HepG2 (cell line): ENCODE measurements around the gene JAK1. TPM values are rescaled to one million over a fixed set of nuclear protein-coding genes. Genes with fewer than 3 reads are reported as not detected.
A peak's percentile ranks its signal among the peaks of the same experiment; 100 is the strongest.

Source experiments
- ASH2L ChIP-seq: fragments of 300-600, 200-600 bp; sonication (generic); IDR thresholded peaks from 2 replicates; pipeline ENCODE4 v1.7.0; 2017; ENCODE audit warnings: low read depth, mild to moderate bottlenecking, moderate library complexity, mixed read lengths, low read length; ENCODE audit not compliant: insufficient read length
- BHLHE40 ChIP-seq: IDR thresholded peaks from 2 replicates; pipeline ENCODE4 v1.6.1; 2011; ENCODE audit warnings: low read length, improper control_type of control experiment
- BRF2 ChIP-seq: sonication (generic); formaldehyde crosslinking; IDR thresholded peaks from 2 replicates; pipeline ENCODE4 v1.8.1; 2022; ENCODE audit warnings: mild to moderate bottlenecking, missing genetic modification reagents
- ELF3 ChIP-seq: IDR thresholded peaks from 2 replicates; pipeline ENCODE4 v1.6.1; 2016; ENCODE audit warnings: missing genetic modification reagents, missing compliant biosample characterization
- FOSL2 ChIP-seq: sonication (generic); formaldehyde crosslinking; IDR thresholded peaks from 2 replicates; pipeline ENCODE4 v1.4.0; 2020; ENCODE audit warnings: missing genetic modification reagents
- FOXA1 ChIP-seq, 2 experiments: fragments of 450-650 bp in 1 of 2; sonication (generic) in 1 of 2; formaldehyde crosslinking in 1 of 2; IDR thresholded peaks; 2 replicates each; pipeline versions ENCODE4 v1.4.0 to v1.6.1; 2016 to 2020; ENCODE audit warnings: missing genetic modification reagents in 1 of 2
- MEIS2 ChIP-seq: sonication (generic); formaldehyde crosslinking; IDR thresholded peaks from 2 replicates; pipeline ENCODE4 v1.9.0; 2021; ENCODE audit warnings: mild to moderate bottlenecking, missing genetic modification reagents
- PCBP1 ChIP-seq: fragments of 200-400 bp; formaldehyde crosslinking; IDR thresholded peaks from 2 replicates; pipeline ENCODE4 v1.6.1; 2017; ENCODE audit warnings: mild to moderate bottlenecking, low read depth, low read length, borderline replicate concordance
- SALL1 ChIP-seq: sonication (generic); formaldehyde crosslinking; IDR thresholded peaks from 2 replicates; pipeline ENCODE4 v1.8.0; 2022; ENCODE audit warnings: mild to moderate bottlenecking, missing genetic modification reagents
- SP2 ChIP-seq: sonication (generic); formaldehyde crosslinking; IDR thresholded peaks from 2 replicates; pipeline ENCODE4 v1.5.1; 2020; ENCODE audit warnings: mild to moderate bottlenecking, missing genetic modification reagents
- ZBTB7A ChIP-seq: sonication (generic); formaldehyde crosslinking; IDR thresholded peaks from 2 replicates; pipeline ENCODE4 v1.8.0; 2022; ENCODE audit warnings: mild to moderate bottlenecking, missing genetic modification reagents
- ZNF207 ChIP-seq: fragments of 450-650 bp; IDR thresholded peaks from 2 replicates; pipeline ENCODE4 v1.6.1; 2016; ENCODE audit warnings: antibody characterized with exemption, borderline replicate concordance
- ZNF317 ChIP-seq: sonication (generic); formaldehyde crosslinking; IDR thresholded peaks from 2 replicates; pipeline ENCODE4 v1.5.0; 2020; ENCODE audit warnings: mild to moderate bottlenecking, missing genetic modification reagents
- ZNF432 ChIP-seq: sonication (generic); formaldehyde crosslinking; IDR thresholded peaks from 2 replicates; pipeline ENCODE4 v1.5.0; 2020; ENCODE audit warnings: missing genetic modification reagents, mild to moderate bottlenecking, borderline replicate concordance
- ZNF629 ChIP-seq: sonication (generic); formaldehyde crosslinking; conservative IDR thresholded peaks from 2 replicates; pipeline ENCODE4 v1.5.0; 2020; ENCODE audit warnings: missing genetic modification reagents
- ZNF749 ChIP-seq: sonication (generic); formaldehyde crosslinking; IDR thresholded peaks from 2 replicates; pipeline ENCODE4 v1.8.0; 2022; ENCODE audit warnings: mild to moderate bottlenecking, missing genetic modification reagents, moderate library complexity, borderline replicate concordance
- ZNF841 ChIP-seq: sonication (generic); formaldehyde crosslinking; IDR thresholded peaks from 2 replicates; pipeline ENCODE4 v1.8.1; 2023; ENCODE audit warnings: missing genetic modification reagents, borderline replicate concordance
- polyA plus RNA-seq, 8 experiments: library from polyadenylated mRNA; depleted of rRNA in 3 of 8; stranded (reverse) in 7 of 8; unstranded in 1 of 8; fragments of >200 nt; fragmentation: Illumina TruSeq in 4 of 8; extraction: Trizol in 4 of 8; gene quantifications; 2 replicates each; pipeline versions ENCODE4 v1.2.1 to v1.2.3, GENCODE V29; 2011 to 2016; ENCODE audit warnings: low read depth in 4 of 8, missing spikeins in 1 of 8, mixed read lengths in 1 of 8; ENCODE audit not compliant: insufficient read depth in 1 of 8
- total RNA-seq, 5 experiments: library from RNA; depleted of rRNA; stranded (reverse); fragments of >200 nt; fragmentation: Illumina TruSeq; extraction: Trizol; gene quantifications; 2 replicates each; pipeline ENCODE4 v1.2.3, GENCODE V29; 2016; ENCODE audit warnings: low read depth in 1 of 5
- TF ChIP-seq, protein P1 (sequence below): IDR thresholded peaks from 2 replicates; pipeline ENCODE4 v1.6.1; 2016; ENCODE audit warnings: missing biosample characterization, missing genetic modification reagents, low read depth
- TF ChIP-seq, protein P2 (sequence below): sonication (generic); formaldehyde crosslinking; IDR thresholded peaks from 2 replicates; pipeline ENCODE4 v1.9.0; 2022; ENCODE audit warnings: low read depth, missing genetic modification reagents
- TF ChIP-seq, protein P3 (sequence below): sonication (generic); formaldehyde crosslinking; IDR thresholded peaks from 2 replicates; pipeline ENCODE4 v1.5.1; 2020; ENCODE audit warnings: mild to moderate bottlenecking, moderate library complexity, missing genetic modification reagents

JAK1 gene
- total and polyA plus RNA-seq, 2 of the 13 experiments (the other 11 are each of a cell fraction or from before 2014, with no cell fraction given): 23.9 to 42.4 TPM

- TF ChIP-seq BRF2 (CRISPR knock-in tag) (no peak), ZNF749 (no peak), SP2 (no peak), ZBTB7A (CRISPR knock-in tag) (no peak), MEIS2 (no peak), BHLHE40 (peak; percentile 77), ZNF629 (CRISPR knock-in tag) (no peak), ZNF432 (CRISPR knock-in tag) (no peak), ELF3 (CRISPR knock-in tag) (peak; percentile 82), ZNF207 (no peak), FOSL2 (CRISPR knock-in tag) (peak; percentile 90), ASH2L (peak; percentile 44), ZNF317 (CRISPR knock-in tag) (peak; percentile 69; the same call in 1 of the 2 replicates), SALL1 (CRISPR knock-in tag) (peak; percentile 91), FOXA1 (IDR thresholded peaks at IDR 0.05) (peak; percentile 78), FOXA1 (CRISPR knock-in tag; IDR thresholded peaks at IDR 0.05) (peak; percentile 92), PCBP1 (no peak), ZNF841 (no peak)
- TF ChIP-seq, protein P1, sequence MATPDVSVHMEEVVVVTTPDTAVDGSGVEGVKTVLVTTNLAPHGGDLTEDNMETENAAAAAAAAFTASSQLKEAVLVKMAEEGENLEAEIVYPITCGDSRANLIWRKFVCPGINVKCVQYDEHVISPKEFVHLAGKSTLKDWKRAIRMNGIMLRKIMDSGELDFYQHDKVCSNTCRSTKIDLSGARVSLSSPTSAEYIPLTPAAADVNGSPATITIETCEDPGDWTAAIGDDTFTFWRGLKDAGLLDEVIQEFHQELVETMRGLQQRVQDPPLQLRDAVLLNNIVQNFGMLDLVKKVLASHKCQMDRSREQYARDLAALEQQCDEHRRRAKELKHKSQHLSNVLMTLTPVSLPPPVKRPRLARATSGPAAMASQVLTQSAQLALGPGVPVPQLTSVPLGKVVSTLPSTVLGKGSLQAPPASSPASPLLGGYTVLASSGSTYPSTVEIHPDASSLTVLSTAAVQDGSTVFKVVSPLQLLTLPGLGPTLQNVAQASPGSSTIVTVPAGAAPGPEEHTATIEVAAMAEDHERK (CRISPR knock-in tag): no peak
- TF ChIP-seq, protein P2, sequence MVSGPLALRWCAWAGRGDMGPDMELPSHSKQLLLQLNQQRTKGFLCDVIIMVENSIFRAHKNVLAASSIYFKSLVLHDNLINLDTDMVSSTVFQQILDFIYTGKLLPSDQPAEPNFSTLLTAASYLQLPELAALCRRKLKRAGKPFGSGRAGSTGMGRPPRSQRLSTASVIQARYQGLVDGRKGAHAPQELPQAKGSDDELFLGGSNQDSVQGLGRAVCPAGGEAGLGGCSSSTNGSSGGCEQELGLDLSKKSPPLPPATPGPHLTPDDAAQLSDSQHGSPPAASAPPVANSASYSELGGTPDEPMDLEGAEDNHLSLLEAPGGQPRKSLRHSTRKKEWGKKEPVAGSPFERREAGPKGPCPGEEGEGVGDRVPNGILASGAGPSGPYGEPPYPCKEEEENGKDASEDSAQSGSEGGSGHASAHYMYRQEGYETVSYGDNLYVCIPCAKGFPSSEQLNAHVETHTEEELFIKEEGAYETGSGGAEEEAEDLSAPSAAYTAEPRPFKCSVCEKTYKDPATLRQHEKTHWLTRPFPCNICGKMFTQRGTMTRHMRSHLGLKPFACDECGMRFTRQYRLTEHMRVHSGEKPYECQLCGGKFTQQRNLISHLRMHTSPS (CRISPR knock-in tag): no peak
- TF ChIP-seq, protein P3, sequence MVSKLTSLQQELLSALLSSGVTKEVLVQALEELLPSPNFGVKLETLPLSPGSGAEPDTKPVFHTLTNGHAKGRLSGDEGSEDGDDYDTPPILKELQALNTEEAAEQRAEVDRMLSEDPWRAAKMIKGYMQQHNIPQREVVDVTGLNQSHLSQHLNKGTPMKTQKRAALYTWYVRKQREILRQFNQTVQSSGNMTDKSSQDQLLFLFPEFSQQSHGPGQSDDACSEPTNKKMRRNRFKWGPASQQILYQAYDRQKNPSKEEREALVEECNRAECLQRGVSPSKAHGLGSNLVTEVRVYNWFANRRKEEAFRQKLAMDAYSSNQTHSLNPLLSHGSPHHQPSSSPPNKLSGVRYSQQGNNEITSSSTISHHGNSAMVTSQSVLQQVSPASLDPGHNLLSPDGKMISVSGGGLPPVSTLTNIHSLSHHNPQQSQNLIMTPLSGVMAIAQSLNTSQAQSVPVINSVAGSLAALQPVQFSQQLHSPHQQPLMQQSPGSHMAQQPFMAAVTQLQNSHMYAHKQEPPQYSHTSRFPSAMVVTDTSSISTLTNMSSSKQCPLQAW: peak; percentile 66
Measured at GRCh38 chr1:64915381-64916274, 50.7 kb downstream of the JAK1 start (continued).
